Nephron (organoid): ENCODE data around the gene HTR1D.
"Not testable (repeated sequence)": the region's sequence is repeated elsewhere in the genome, so short reads cannot be mapped to it uniquely, and the experiment has no call there.

ENCODE experiments used
- H3K27ac Mint-ChIP-seq, 3 experiments: 2 replicates each; pipeline ENCODE4 v1.8.0; 2020; ENCODE audit warnings: mixed read lengths in 3 of 3, mild to moderate bottlenecking in 2 of 3, moderate library complexity in 1 of 3
- H3K27me3 Mint-ChIP-seq: 2 replicates; pipeline ENCODE4 v1.8.0; 2021; ENCODE audit warnings: low read depth, mild to moderate bottlenecking, moderate library complexity, mixed read lengths
- H3K36me3 Mint-ChIP-seq: 2 replicates; pipeline ENCODE4 v1.8.0; 2020; ENCODE audit warnings: low read depth, mixed read lengths
- H3K4me1 Mint-ChIP-seq: 2 replicates; pipeline ENCODE4 v1.8.0; 2020; ENCODE audit warnings: mixed read lengths
- H3K4me3 Mint-ChIP-seq, 3 experiments: 2 replicates each; pipeline ENCODE4 v1.8.0; 2020; ENCODE audit warnings: mild to moderate bottlenecking in 3 of 3, mixed read lengths in 3 of 3, moderate library complexity in 2 of 3
- H3K9me3 Mint-ChIP-seq: 2 replicates; pipeline ENCODE4 v1.8.0; 2020; ENCODE audit warnings: mixed read lengths
- TF ChIP-seq, protein P1 (sequence below), 3 experiments: fragments of 200-600 bp; sonication (generic); IDR thresholded peaks; one replicate each; pipeline ENCODE4 v1.5.0; 2021; ENCODE audit warnings: antibody characterized with exemption in 3 of 3; ENCODE audit not compliant: unreplicated experiment in 3 of 3

The HTR1D gene

DNA sequence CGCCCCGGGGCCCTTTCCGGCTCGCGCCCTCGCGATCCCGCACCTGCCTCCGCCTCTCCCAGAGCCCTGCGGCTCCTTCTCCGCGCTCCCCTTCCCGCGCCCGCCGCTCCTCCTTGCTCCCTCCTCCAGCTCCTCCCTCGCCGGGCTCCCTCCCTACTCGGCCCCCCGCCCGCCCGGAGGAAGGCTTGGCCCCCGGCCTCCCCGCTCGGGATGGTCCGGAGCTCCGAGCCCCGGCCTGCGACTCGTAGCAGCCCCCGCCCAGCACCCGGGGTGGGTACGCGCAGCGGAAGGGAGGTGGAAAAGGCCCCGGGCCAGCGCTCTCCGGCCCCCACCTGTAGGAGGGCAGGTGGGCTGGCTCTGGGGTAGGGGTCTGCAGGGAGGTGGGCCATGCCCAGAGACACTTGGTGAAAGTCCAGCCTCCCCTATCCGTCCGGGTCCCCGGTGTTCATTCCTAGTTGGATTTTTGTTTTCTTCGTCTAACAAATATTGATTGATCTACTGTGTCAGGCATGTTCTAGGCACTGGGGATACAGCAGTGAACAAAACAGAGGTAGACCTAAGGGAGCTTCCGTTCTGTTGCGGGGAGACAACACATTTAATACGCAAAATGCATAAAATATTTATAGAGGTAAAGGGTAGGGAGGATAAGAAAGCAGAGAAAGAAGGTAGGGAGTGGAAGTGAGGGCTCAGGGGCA lies at the start of gene HTR1D:
Gene HTR1D, minus strand, starts transcription at position 82 of the 695 bp plus-strand sequence. CDS start 23,283 bp downstream, outside the sequence.
- Mint-ChIP-seq H3K27me3 (peaks cover 82% of the 10 kb centered on the region), H3K4me3 (peak within 1 kb of the TSS; percentile 52 to 67 (median 58)), H3K4me1 (peaks cover 10% of the 10 kb centered on the region), H3K27ac (no peak within 1 kb of the TSS), H3K36me3 (no peaks in the 10 kb centered on the region), H3K9me3 (peaks cover 2% of the 10 kb centered on the region)
- TF ChIP-seq, protein P1, sequence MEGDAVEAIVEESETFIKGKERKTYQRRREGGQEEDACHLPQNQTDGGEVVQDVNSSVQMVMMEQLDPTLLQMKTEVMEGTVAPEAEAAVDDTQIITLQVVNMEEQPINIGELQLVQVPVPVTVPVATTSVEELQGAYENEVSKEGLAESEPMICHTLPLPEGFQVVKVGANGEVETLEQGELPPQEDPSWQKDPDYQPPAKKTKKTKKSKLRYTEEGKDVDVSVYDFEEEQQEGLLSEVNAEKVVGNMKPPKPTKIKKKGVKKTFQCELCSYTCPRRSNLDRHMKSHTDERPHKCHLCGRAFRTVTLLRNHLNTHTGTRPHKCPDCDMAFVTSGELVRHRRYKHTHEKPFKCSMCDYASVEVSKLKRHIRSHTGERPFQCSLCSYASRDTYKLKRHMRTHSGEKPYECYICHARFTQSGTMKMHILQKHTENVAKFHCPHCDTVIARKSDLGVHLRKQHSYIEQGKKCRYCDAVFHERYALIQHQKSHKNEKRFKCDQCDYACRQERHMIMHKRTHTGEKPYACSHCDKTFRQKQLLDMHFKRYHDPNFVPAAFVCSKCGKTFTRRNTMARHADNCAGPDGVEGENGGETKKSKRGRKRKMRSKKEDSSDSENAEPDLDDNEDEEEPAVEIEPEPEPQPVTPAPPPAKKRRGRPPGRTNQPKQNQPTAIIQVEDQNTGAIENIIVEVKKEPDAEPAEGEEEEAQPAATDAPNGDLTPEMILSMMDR (IDR thresholded peaks at IDR 0.05; ENCODE audit: unreplicated experiment in 3 of 3), result no peak

DNA sequence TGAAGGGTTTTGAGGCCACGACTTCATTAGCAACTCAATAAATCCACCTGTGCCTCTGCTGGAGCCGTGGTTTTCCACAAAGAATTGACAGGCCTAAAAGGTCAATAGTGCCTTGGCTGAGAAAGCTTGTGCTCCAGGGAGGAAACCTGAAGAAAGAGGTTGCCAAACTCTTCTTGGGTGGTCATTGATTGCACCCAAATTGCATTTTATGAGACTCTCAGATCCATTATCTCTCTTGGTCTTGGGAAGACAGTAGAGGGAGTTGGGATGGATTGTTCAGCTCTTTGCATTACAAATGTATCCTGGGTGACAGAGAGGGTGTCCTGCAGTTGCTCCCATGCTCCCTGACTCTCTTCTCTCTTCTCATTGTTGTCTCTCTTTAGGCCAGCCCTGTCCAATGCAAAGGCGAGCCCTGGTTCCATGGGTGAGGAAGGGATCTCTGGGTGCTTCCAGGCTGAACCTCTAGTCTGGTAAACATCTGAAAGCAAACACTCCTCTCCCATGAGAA lies 46.1 kb upstream of the HTR1D start:
- Mint-ChIP-seq H3K9me3 (peaks cover 2% of the 10 kb centered on the region), H3K36me3 (no peaks in the 10 kb centered on the region), H3K27me3 (peaks cover 4% of the 10 kb centered on the region), H3K4me3 (no peak overlapping the region), H3K27ac (no peak overlapping the region), H3K4me1 (no peaks in the 10 kb centered on the region)
- TF ChIP-seq, protein P1 (IDR thresholded peaks at IDR 0.05; ENCODE audit: unreplicated experiment in 3 of 3), result no peak

DNA sequence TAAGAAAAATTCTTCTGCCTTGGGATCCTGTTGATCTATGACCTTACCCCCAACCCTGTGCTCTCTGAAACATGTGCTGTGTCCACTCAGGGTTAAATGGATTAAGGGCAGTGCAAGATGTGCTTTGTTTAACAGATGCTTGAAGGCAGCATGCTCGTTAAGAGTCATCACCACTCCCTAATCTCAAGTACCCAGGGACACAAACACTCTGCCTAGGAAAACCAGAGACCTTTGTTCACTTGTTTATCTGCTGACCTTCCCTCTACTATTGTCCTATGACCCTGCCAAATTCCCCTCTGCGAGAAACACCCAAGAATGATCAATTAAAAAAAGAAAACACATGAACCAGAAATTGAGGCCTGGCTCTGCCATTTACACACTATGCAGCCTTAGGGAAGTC lies 40.8 kb upstream of the HTR1D start:
- H3K4me3 Mint-ChIP-seq, H3K9me3 Mint-ChIP-seq, H3K27me3 Mint-ChIP-seq, H3K27ac Mint-ChIP-seq, H3K36me3 Mint-ChIP-seq, H3K4me1 Mint-ChIP-seq: not testable (repeated sequence)

- H3K9me3 Mint-ChIP-seq, H3K4me1 Mint-ChIP-seq, H3K27ac Mint-ChIP-seq, H3K4me3 Mint-ChIP-seq, H3K36me3 Mint-ChIP-seq, H3K27me3 Mint-ChIP-seq: not testable (repeated sequence)
Measured at GRCh38 chr1:23257371-23257770, 40.1 kb upstream of the HTR1D start.

- peaks cover 4% of the 10 kb centered on the region for H3K9me3 Mint-ChIP-seq
- H3K27me3 Mint-ChIP-seq, result peaks cover 4% of the 10 kb centered on the region
- peaks cover 6% of the 10 kb centered on the region for H3K4me1 Mint-ChIP-seq
- TF ChIP-seq, protein P1 (IDR thresholded peaks at IDR 0.05; ENCODE audit: unreplicated experiment in 3 of 3), result no peak
- H3K36me3 Mint-ChIP-seq, result no peaks in the 10 kb centered on the region
- no peak overlapping the region for H3K4me3 Mint-ChIP-seq
- H3K27ac Mint-ChIP-seq, result no peak overlapping the region
Measured at GRCh38 chr1:23254584-23254983, 37.3 kb upstream of the HTR1D start.

GRCh38 chr1:23251812-23252211 lies 34.5 kb upstream of the HTR1D start:
- Mint-ChIP-seq H3K4me3 (no peak overlapping the region), H3K36me3 (no peaks in the 10 kb centered on the region), H3K27ac (no peak overlapping the region), H3K27me3 (peaks cover 4% of the 10 kb centered on the region), H3K4me1 (peaks cover 8% of the 10 kb centered on the region), H3K9me3 (no peaks in the 10 kb centered on the region)
- TF ChIP-seq, protein P1 (IDR thresholded peaks at IDR 0.05; ENCODE audit: unreplicated experiment in 3 of 3), result no peak
